HG03064 (cell line): Measurements from ENCODE around the gene GATAD2A.

ENCODE experiments used
- ATAC-seq: cut with Tn5 transposase; IDR thresholded peaks from one replicate; pipeline ENCODE4 v1.9.1; 2021; ENCODE audit warnings: low read depth; ENCODE audit not compliant: unreplicated experiment

The GATAD2A gene

DNA sequence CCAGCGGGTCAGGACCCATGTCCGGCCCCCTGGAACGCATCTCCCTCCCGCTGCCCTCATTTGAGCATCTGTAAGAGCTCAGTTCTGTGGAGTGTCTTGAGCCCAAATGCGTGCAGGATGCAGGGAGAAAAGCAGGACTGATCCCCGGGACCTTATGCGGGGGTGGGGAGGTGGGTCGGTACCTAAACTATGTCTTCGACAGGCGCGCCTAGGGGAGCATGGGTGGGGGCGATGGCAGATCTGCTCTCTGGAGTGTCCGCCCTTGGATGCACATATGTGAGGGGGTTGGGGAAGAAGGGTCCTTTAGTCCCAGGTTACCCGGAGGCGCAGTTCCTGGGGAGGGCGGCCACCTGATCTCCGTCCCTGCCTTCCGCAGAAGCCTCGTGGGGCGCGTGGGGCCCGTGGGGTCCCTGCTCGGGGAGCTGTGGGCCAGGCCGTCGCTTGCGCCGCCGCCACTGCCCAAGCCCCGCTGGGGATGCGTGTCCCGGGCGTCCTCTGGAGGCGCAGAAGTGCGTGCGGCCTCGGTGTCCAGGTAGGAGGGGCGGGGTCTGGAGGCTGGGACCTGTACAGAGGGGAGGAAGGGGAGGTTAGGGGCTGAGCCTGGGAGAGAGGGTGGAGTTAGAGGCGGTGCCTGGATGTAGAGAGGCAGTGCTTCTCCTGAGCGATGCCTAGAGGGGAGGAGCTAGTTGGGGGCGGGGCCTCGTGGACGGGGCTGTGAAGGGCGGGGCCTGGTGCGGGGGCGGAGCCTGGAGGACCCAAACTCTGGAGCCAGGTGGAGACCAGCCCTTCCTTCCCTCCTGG, 135.4 kb downstream of the GATAD2A start:
- ATAC-seq = no peak

DNA sequence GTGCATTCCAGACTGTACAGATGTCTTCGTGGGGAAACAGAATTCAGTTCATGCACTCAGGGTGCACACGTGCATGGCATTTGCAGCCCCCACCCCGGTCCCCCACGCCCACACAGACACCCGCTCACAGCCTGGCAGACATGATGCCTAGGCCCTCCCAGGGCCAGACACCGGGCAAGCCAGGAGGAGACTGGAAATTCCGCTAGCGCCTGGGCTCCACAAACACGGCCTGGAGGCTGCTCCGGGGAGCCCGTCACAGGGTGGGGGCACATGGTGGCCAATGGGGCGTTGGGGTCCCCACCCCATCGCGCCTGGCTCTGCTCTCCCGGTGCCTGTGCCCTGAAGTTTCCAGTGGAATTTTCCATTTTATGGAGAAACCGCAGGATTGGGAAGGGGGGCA, 136.1 kb downstream of the GATAD2A start:
- no peak for ATAC-seq

DNA sequence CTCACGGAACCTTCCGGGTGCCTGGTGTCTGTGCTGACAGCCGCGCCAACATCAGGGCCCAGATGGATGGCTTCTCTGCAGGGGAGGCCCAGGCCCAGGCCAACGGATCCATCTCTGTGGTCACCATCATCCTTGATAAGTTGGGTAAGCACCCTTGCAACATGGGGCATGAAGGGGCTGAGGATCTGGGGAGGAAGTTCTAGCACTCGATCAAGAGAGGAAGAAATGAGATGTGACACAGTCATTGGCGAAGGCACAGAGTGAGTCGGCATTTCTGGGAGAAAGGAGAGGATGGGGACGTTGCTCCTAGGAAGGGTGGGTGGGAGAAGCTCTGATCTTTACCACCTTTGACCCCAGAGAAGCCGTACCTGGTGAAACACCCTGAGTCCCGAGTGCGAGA, 137.0 kb downstream of the GATAD2A start:
- ATAC-seq = no peak

DNA sequence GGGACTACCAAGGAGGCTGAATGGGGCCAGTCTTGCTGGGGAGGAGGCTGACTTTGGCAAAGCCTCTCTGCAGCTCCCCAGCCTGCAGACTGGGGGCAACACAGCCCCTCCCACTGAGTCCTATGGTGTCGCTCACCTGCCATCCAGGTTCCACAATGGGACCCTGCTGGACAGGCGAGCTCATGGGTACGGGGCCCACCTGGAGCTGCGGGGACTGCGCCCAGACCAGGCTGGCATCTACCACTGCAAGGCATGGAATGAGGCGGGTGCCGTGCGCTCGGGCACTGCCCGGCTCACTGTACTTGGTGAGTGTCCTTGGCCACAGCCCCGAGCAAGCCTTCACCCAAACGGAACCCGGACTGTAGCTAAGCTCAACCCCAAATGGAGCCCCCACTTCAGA, 137.6 kb downstream of the GATAD2A start:
- no peak for ATAC-seq

DNA sequence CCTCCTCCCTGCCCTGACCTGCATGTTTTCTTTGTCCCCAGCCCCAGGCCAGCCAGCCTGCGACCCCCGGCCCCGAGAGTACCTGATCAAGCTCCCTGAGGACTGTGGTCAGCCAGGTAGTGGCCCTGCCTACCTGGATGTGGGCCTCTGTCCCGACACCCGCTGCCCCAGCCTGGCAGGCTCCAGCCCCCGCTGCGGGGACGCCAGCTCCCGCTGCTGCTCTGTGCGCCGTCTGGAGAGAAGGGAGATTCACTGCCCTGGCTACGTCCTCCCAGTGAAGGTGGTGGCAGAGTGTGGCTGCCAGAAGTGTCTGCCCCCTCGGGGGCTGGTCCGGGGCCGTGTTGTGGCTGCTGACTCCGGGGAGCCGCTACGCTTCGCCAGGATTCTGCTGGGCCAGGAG, 138.2 kb downstream of the GATAD2A start:
- ATAC-seq = no peak

DNA sequence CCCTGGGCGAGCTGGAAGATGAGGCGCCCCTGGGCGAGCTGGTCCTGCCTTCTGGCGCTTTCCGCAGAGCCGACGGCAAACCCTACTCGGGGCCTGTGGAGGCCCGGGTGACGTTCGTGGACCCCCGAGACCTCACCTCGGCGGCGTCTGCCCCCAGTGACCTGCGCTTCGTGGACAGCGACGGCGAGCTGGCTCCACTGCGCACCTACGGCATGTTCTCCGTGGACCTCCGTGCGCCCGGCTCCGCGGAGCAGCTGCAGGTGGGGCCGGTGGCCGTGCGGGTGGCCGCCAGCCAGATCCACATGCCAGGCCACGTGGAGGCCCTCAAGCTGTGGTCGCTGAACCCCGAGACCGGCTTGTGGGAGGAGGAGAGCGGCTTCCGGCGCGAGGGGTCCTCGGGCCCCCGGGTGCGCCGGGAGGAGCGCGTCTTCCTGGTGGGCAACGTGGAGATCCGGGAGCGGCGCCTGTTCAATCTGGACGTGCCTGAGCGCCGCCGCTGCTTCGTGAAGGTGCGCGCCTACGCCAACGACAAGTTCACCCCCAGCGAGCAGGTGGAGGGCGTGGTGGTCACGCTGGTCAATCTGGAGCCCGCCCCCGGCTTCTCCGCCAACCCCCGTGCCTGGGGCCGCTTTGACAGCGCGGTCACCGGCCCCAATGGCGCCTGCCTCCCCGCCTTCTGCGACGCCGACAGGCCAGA, 138.9 kb downstream of the GATAD2A start:
- ATAC-seq = no peak

DNA sequence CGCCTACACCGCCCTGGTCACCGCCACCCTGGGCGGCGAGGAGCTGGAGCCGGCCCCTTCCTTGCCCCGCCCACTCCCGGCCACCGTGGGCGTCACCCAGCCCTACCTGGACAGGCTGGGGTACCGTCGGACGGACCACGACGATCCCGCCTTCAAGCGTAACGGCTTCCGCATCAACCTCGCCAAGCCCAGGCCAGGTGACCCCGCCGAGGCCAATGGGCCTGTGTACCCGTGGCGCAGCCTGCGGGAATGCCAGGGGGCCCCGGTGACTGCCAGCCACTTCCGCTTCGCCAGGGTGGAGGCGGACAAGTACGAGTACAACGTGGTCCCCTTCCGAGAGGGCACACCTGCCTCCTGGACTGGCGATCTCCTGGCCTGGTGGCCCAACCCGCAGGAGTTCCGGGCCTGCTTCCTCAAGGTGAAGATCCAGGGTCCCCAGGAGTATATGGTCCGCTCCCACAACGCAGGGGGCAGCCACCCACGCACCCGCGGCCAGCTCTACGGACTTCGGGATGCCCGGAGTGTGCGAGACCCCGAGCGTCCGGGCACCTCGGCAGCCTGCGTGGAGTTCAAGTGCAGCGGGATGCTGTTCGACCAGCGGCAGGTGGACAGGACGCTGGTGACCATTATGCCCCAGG, 139.6 kb downstream of the GATAD2A start:
- ATAC-seq = no peak

DNA sequence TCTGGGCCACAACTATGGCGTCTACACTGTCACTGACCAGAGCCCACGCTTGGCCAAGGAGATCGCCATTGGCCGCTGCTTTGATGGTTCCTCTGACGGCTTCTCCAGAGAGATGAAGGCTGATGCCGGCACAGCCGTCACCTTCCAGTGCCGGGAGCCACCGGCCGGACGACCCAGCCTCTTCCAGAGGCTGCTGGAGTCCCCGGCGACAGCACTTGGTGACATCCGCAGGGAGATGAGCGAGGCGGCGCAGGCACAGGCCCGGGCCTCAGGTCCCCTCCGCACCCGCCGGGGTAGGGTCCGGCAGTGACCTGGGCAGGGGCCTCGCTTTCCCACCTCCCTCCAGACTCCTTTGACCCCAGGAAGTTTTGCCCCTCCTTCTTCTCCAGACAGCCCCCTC, 140.2 kb downstream of the GATAD2A start:
- no peak for ATAC-seq

DNA sequence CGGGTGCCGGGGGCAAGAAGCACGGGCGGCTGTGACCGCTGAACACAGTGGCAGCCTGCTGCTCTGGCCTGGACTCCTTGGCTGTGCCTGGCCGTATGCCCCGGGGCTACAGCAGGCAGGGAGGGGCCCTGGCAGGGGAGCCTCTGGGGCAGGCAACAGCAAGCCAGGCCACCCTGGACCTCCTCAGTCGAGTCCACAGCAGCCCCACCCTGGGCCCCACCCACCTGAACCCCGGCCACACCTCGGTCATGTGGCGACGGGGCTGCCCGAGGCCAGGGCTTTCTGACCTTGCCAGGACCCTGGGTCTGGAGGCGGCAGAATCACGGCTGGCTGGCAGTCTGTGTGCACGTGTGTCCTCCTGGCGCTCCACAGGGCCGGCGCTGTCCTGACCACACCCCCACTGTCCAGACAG, 141.3 kb downstream of the GATAD2A start:
- ATAC-seq = no peak

DNA sequence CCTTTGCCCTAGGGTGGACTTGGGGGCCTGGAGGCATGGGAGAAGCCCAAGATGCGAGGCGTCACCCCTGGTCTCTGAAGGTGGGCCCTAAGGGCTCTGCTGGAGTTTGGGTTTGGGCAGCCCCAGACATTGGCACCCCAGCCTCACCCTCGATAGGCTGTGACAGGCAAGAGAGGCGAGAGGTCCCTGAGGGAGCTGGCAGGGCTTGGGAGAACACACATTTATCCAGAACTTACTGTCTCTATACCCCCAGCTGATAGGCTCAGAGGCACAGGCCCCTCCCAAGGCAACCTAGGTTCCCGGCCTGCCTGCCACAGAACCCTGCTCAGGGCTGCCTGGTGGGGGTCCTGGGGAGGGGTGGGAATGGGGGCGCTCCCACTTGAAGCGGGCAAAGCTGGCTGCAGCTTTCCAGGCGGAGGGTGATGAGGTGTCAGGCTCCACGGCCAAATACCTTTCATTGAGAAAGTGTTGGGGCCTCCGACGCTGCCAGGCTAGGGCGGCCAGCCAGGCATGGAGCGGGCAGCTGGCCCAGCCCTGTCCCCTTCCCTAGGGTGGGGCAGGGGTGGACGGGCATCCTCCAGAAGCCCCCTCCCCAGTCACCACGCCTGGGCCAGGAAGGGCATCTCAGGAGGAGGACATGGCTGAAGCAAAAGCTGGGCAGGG, 142.3 kb downstream of the GATAD2A start:
- no peak for ATAC-seq

DNA sequence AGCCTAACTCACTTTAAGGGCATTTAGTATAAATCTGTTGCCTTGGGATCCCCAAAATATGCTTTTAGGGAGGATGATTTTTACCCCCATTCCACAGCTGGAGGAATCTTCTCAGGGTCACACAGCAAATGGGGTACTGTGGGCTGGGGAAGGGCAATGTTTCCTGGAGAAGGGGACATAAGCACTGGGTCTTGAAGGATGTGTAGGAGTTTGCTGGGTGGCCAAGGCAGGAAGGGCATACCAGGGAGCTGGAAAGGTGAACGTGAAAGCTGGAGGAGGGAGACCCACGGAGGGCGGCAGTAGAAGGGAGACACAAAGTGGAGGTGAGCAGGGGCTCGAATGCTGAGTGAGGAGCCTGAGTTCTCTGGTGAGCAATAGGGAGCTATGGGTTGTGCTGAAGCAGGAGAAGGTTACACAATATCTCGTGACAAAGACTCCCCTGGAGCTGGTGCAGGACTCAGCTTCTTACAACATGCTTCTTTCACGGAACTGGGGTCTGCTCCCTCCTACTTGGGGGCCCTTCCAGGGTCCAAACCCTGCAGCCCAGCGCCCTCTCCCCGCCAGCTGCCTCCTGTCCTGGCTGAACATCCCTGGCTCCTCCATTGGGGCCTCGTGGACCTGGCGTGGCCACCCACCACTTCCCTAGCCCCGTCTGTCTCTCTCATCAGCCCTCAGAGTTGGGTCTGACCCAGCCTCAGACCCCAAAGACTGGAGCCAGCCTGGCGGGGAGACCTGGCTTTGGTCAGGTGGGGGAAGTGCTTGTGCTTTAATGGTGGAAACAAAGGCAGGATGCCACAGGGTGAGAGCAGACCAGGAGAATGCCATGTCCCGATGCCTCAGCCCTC, 143.7 kb downstream of the GATAD2A start:
- no peak for ATAC-seq

DNA sequence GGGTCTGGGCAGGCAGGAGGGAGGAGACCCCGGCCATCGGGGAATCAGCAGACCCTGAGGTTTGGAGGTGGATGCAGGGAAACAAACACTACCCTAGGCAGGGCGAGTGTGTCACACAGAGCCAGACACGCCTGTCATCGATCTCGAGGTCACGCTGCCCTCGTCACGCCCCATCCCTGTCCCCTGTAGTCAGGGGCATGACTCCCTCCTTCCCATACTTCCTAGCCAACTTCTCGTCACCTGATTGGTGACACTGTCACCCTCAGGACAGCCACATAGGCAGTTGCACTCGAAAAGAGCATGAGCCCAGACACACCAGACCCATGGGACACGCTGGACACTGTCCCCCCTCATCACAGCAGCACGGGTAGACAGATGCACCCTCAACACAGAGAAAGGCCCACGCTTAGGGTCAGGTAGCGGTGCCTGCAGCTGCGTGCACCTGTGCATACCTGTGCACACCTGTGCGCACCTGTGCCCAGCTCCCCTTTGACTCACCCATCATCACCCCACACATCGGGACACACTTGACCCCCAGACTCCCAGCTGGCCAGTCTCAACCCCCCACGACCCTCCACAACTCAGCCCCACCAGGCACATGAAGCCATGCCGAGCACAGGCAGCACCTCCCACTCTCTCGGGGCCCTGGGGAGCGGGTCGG, 144.5 kb downstream of the GATAD2A start:
- ATAC-seq = no peak

DNA sequence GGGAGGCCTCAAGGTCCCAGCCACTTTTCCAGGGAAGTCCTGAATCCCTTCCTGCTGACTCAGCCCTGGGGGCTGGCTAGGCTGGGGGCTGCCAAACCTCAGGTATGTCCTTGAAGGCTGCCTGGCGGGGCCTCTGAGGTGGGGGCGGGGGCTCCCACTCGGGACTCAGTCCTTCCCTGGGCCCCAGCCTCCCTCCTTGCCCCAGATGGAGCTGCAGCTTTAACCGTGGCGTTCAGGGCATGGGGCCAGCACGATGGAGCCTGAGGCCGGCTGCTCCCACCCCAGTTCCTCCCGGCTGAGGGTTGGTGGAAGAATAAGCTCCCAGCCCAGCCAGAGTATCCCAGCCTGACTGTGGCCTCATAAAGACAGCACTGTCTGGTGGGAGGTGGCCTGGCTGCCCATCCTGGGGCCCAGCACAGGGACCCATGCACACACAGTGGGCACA, 145.0 kb downstream of the GATAD2A start:
- ATAC-seq = no peak

DNA sequence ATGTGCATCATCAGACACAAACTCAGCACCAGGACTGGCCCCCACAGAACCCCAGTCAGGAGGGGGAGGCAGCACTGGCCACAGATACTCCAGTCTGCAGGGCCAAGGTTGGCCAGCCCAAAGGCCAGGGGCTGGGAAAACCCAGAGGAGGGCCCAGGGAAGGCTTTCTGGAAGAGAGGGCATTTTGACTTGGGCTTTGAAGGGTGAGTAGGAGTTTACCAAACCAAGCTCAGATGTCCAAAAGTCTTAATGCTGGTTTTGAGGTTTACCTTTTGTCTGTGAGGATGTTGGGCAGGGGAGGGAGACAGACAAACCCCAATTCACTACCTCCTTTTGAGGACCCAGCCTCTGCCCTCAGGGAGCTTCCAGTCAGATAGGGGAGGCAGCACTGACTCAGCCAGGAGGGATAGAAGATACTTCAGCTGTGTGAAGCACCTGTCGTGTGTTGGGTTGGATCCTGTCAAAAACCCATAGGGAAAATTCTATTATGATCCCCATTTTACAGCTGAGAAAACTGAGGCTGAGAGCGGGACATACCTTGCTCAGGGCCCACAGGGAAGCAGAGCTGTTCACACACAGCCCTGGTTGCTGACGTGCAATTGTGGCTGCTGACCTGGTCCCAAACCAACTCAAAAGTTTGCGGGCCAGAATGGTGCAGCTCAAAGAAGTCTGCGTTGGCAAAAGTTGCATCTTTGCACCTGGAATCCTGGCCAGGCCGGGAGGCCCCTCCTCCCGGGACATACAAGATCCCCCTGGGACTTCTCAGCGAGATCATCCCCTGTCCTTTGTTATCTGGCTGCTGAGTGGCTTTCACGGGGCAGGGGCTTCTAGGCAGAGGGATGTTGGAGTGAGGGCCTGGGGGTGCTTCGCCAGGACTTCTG, 145.7 kb downstream of the GATAD2A start:
- ATAC-seq = no peak

DNA sequence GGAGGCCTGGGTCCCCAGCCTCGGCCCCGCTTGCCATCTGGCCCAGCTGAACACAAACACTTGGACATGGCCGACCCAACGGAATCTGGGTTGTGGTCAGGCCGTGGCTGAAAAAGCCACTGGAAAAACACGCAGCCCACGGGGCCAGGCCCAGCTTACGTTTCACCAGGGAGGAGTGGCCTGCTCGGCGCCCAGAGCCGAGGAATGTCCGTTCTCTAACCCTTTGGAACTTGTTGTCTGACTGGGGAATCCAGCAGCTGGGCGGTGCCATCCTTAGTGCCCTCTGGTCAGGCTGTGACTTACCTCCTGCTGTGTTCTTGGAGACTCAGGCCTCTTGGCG, 146.3 kb downstream of the GATAD2A start:
- ATAC-seq = no peak

DNA sequence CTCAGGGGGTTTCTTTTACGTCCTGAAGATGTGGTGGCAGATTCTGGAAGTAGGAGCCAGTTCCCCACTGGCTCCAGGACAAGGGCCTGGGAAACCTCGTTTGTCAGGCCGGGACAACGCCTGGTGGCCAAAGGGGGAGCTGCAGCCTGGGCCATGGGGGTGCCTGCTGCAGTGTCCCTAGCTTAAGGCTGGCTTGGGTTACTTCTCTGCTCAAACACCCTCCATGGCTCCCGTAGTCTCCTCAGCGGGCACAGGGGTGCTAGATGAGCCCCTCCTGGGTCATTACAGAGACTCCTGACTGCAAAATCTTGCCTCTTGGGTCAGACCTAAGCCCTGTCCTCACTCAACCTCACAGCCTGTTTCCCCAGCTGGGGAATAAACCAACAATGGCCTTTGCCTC, 147.3 kb downstream of the GATAD2A start:
- ATAC-seq = no peak

DNA sequence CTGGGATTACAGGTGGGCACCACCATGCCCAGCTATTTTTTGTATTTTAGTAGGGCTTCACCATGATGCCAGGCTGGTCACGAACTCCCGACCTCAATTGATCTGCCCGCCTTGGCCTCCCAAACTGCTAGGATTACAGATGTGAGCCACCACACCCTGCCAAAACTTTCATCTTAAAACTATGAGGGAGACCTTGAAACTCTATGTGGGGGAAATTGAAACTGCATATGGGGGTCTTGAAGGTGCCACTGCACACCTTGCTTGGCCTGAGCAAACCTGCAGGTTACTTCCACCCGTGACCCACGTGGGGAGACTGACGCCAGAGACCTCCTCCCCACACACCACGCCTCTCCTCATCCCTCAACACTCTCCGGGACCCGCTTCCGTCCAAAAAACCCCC, 148.2 kb downstream of the GATAD2A start:
- no peak for ATAC-seq

DNA sequence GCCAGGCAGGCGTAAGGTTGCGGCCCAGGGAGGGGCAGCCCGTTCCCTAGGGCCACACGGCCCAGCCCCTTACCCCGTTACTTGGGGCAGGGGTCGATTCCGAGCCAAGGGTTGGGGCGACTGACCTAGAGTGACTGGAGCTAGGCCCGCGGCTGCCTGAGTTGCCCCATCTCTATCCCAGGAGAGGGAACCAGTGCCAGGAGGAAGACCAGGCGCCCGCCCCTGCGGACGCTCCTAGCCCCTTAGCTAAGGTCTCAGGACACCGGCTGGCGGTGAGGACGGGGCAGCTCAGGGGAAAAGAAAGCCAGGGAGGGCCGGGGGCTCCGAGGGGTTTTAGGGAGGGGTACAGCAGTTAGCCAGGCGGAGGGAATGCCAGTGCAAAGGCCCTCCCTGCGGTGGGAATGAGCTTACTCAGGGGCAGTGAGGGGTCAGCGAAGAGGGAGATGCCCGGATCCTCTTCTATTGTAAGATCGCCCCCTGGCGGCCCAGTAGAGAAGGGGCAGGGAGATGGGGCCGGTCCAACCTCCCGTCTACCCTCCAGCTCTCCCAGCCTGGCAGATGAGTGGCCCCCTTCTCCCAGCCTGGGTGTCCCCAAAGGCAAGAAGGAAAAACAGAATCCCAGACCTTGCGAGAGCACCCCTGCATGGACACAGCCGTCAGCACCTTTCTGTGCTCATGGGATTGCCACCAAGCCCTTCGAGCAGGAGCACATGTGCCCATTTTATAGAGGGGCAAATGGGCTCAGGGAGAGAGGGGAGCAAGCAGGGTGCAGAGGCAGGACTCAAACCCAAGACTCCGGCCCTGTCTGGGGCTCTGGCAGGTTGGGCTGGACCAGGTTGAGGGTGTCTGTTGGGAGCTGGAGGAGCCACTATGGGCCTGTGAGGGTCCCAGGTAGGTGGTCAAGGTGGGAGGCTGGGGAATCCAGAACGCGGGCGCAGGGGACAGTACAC, 148.9 kb downstream of the GATAD2A start:
- no peak for ATAC-seq
